C1 segment of cervical spinal cord (tissue), 14 donors: ENCODE measurements around the gene NDUFS7.

Experiments used
- DNase-seq, 14 donors: peaks; one replicate each; lab custom pipeline; 2025; lab: John Stamatoyannopoulos, UW

NDUFS7 gene

GRCh38 chr19:1364070-1364704 is 19.5 kb upstream of the NDUFS7 start:
- DNase-seq, result no peak

- peak in 1 of 14 donors; percentile 34 for DNase-seq
Measured at GRCh38 chr19:1365319-1366269, 18.1 kb upstream of the NDUFS7 start.

- no peak for DNase-seq
Measured at GRCh38 chr19:1366296-1366695, 17.4 kb upstream of the NDUFS7 start.

GRCh38 chr19:1366899-1367870 is 16.5 kb upstream of the NDUFS7 start:
- peak in 1 of 14 donors; percentile 24 for DNase-seq

- DNase-seq, result no peak
Measured at GRCh38 chr19:1369214-1369805, 14.4 kb upstream of the NDUFS7 start.

- DNase-seq, result no peak
Measured at GRCh38 chr19:1370579-1371361, 12.9 kb upstream of the NDUFS7 start.

GRCh38 chr19:1373042-1373533 is 10.6 kb upstream of the NDUFS7 start:
- no peak for DNase-seq

GRCh38 chr19:1373534-1374249 is 10.0 kb upstream of the NDUFS7 start:
- DNase-seq, result peak in 8 of 14 donors; percentile 19 to 65 (median 36)

GRCh38 chr19:1374250-1374577 is 9.5 kb upstream of the NDUFS7 start:
- DNase-seq, result no peak

GRCh38 chr19:1376415-1376805 is 7.3 kb upstream of the NDUFS7 start:
- DNase-seq, result no peak

- DNase-seq, result no peak
Measured at GRCh38 chr19:1377176-1377964, 6.3 kb upstream of the NDUFS7 start.

GRCh38 chr19:1377965-1378785 is 5.5 kb upstream of the NDUFS7 start:
- DNase-seq, result no peak

- no peak for DNase-seq
Measured at GRCh38 chr19:1379126-1379905, 4.4 kb upstream of the NDUFS7 start.

GRCh38 chr19:1379961-1380489 is 3.7 kb upstream of the NDUFS7 start:
- no peak for DNase-seq

- no peak for DNase-seq
Measured at GRCh38 chr19:1382250-1382649, 1.5 kb upstream of the NDUFS7 start.

- DNase-seq, result no peak
Measured at GRCh38 chr19:1383017-1383311, 743 bp upstream of the NDUFS7 start.

GRCh38 chr19:1384085-1384462 is 367 bp downstream of the NDUFS7 start:
- peak in 1 of 14 donors; percentile 54 for DNase-seq
